SK-N-SH (cell line): Measurements from ENCODE around the gene NUMBL. TPM values are rescaled to one million over a fixed set of nuclear protein-coding genes. Genes with fewer than 3 reads are reported as not detected.

Experiments
- CTCF ChIA-PET: fragments of 300-600, 350-600 bp; formaldehyde crosslinking; extraction: SDS; loops from one replicate; lab custom pipeline; 2021; lab: Yijun Ruan, JAX
- POLR2A ChIA-PET: fragments of 350-600 bp; sonication (Branson Sonifier 250); formaldehyde crosslinking; extraction: SDS; loops from one replicate; lab custom pipeline; 2020; ENCODE audit warnings: antibody characterized with exemption, inconsistent platforms; lab: Yijun Ruan, JAX
- DNase-seq: peaks from one replicate; pipeline ENCODE4 v3.0.0; 2012
- H2AFZ ChIP-seq: fragments of 200-600 bp; sonication (generic); 2 replicates; pipeline ENCODE4 v1.8.1; 2016; ENCODE audit warnings: antibody characterized with exemption, mild to moderate bottlenecking, low read depth
- H3F3A ChIP-seq: fragments of 200-600 bp; sonication (generic); replicated peaks from 2 replicates; pipeline ENCODE3; 2016; ENCODE audit warnings: antibody characterized with exemption, mild to moderate bottlenecking; ENCODE audit not compliant: insufficient read depth
- H3K27ac ChIP-seq, 2 experiments: fragments of 200-500 bp in 1 of 2; fragments of 200-600 bp in 1 of 2; sonication (Bioruptor generic) in 1 of 2; sonication (generic), shearing (Covaris generic) in 1 of 2; 2 replicates each; pipeline versions ENCODE4 v1.5.1 to v1.6.1; 2014 to 2016; ENCODE audit warnings: low read depth in 2 of 2, inconsistent platforms in 1 of 2, low read length in 1 of 2, mild to moderate bottlenecking in 1 of 2, mixed read lengths in 1 of 2
- H3K27me3 ChIP-seq: fragments of 200-600 bp; sonication (generic), shearing (Covaris generic); 2 replicates; pipeline ENCODE4 v1.6.1; 2016; ENCODE audit warnings: mixed run types; ENCODE audit not compliant: insufficient read depth
- H3K36me3 ChIP-seq, 2 experiments: fragments of 200-500 bp in 1 of 2; fragments of 200-600 bp in 1 of 2; sonication (Bioruptor generic) in 1 of 2; sonication (generic) in 1 of 2; replicated peaks in 1 of 2; 2 replicates each; pipeline versions ENCODE3 to v1.5.1; 2014 to 2016; ENCODE audit warnings: low read length in 1 of 2, mild to moderate bottlenecking in 1 of 2; ENCODE audit not compliant: insufficient read depth in 2 of 2, control insufficient read depth in 1 of 2
- H3K4me1 ChIP-seq, 2 experiments: fragments of 200-500 bp in 1 of 2; fragments of 200-600 bp in 1 of 2; sonication (Bioruptor generic) in 1 of 2; sonication (generic), shearing (Covaris generic) in 1 of 2; 2 replicates each; pipeline versions ENCODE4 v1.5.1 to v1.6.1; 2014 to 2016; ENCODE audit warnings: low read depth in 1 of 2, low read length in 1 of 2, mixed run types in 1 of 2; ENCODE audit not compliant: insufficient read depth in 2 of 2, control insufficient read depth in 1 of 2
- H3K4me2 ChIP-seq: fragments of 200-600 bp; sonication (generic), shearing (Covaris generic); 2 replicates; pipeline ENCODE4 v1.6.1; 2017; ENCODE audit warnings: mixed run types
- H3K4me3 ChIP-seq, 2 experiments: fragments of 200-500 bp in 1 of 2; fragments of 200-600 bp in 1 of 2; sonication (Bioruptor generic) in 1 of 2; sonication (generic), shearing (Covaris generic) in 1 of 2; 2 replicates each; pipeline versions ENCODE4 v1.5.1 to v1.8.1; 2014 to 2016; ENCODE audit warnings: low read depth in 2 of 2, inconsistent platforms in 1 of 2, low read length in 1 of 2, mild to moderate bottlenecking in 1 of 2, mixed read lengths in 1 of 2, moderate library complexity in 1 of 2
- H3K79me2 ChIP-seq: fragments of 200-600 bp; sonication (generic); 2 replicates; pipeline ENCODE4 v1.8.1; 2017; ENCODE audit warnings: mild to moderate bottlenecking; ENCODE audit not compliant: insufficient read depth
- H3K9ac ChIP-seq: fragments of 200-600 bp; sonication (generic); 2 replicates; pipeline ENCODE4 v1.6.1; 2017; ENCODE audit warnings: mixed run types
- H3K9me2 ChIP-seq: fragments of 200-600 bp; sonication (generic); 2 replicates; pipeline ENCODE4 v1.6.1; 2017; ENCODE audit warnings: mixed run types
- H3K9me3 ChIP-seq: fragments of 200-600 bp; sonication (generic); 2 replicates; pipeline ENCODE4 v1.6.1; 2017; ENCODE audit warnings: mixed run types, mild to moderate bottlenecking, moderate library complexity
- H4K20me1 ChIP-seq: fragments of 200-600 bp; sonication (generic); 2 replicates; pipeline ENCODE4 v1.6.1; 2017; ENCODE audit warnings: mild to moderate bottlenecking, mixed run types; ENCODE audit not compliant: insufficient read depth
- CTCF ChIP-seq: fragments of 200-600 bp; sonication (generic); IDR thresholded peaks from 2 replicates; pipeline ENCODE4 v1.6.1; 2017; ENCODE audit warnings: antibody characterized with exemption, mild to moderate bottlenecking, moderate library complexity
- ELF1 ChIP-seq: IDR thresholded peaks from 2 replicates; pipeline ENCODE4 v1.4.0; 2012
- EP300 ChIP-seq, 2 experiments: IDR thresholded peaks; 2 replicates each; pipeline versions ENCODE4 v1.4.0 to v1.6.1; 2012; ENCODE audit warnings: borderline replicate concordance in 1 of 2, low read depth in 1 of 2, low read length in 1 of 2
- FOSL2 ChIP-seq: IDR thresholded peaks from 2 replicates; pipeline ENCODE4 v1.4.0; 2012; ENCODE audit warnings: low read depth, mild to moderate bottlenecking, moderate library complexity, borderline replicate concordance
- FOXM1 ChIP-seq: IDR thresholded peaks from 2 replicates; pipeline ENCODE4 v1.4.0; 2012; ENCODE audit warnings: low read depth, mild to moderate bottlenecking
- GABPA ChIP-seq: IDR thresholded peaks from 2 replicates; pipeline ENCODE4 v1.4.0; 2012; ENCODE audit warnings: low read depth, mild to moderate bottlenecking
- GATA2 ChIP-seq: sonication (generic); formaldehyde crosslinking; IDR thresholded peaks from 2 replicates; pipeline ENCODE4 v1.5.0; 2020; ENCODE audit warnings: mild to moderate bottlenecking, missing genetic modification reagents
- IRF3 ChIP-seq: fragments of 150-350 bp; IDR thresholded peaks from 2 replicates; pipeline ENCODE4 v1.6.1; 2016; ENCODE audit warnings: mild to moderate bottlenecking, low read depth, low read length
- MEF2A ChIP-seq: IDR thresholded peaks from 2 replicates; pipeline ENCODE4 v1.4.0; 2012; ENCODE audit warnings: low read depth, borderline replicate concordance
- NRF1 ChIP-seq: IDR thresholded peaks from 2 replicates; pipeline ENCODE4 v1.6.1; 2012; ENCODE audit warnings: low read depth, mild to moderate bottlenecking, low read length
- PBX3 ChIP-seq: IDR thresholded peaks from 2 replicates; pipeline ENCODE4; 2012
- RAD21 ChIP-seq: IDR thresholded peaks from 2 replicates; pipeline ENCODE4 v1.6.1; 2012; ENCODE audit warnings: mild to moderate bottlenecking, low read length
- RXRA ChIP-seq: IDR thresholded peaks from 2 replicates; pipeline ENCODE4 v1.4.0; 2012; ENCODE audit warnings: low read depth, mild to moderate bottlenecking, borderline replicate concordance
- SIN3A ChIP-seq: IDR thresholded peaks from 2 replicates; pipeline ENCODE4 v1.6.1; 2012; ENCODE audit warnings: low read depth, mild to moderate bottlenecking, low read length, moderate library complexity, borderline replicate concordance
- SMC3 ChIP-seq: IDR thresholded peaks from 2 replicates; pipeline ENCODE4 v1.6.1; 2012; ENCODE audit warnings: low read depth, low read length, improper control_type of control experiment
- TAF1 ChIP-seq: IDR thresholded peaks from 2 replicates; pipeline ENCODE4 v1.6.1; 2012; ENCODE audit warnings: low read depth, mild to moderate bottlenecking, low read length, moderate library complexity, borderline replicate concordance
- TCF12 ChIP-seq: IDR thresholded peaks from 2 replicates; pipeline ENCODE4 v1.4.0; 2012
- USF2 ChIP-seq: fragments of 150-350 bp; IDR thresholded peaks from 2 replicates; pipeline ENCODE4 v1.6.1; 2017; ENCODE audit warnings: antibody characterized with exemption, low read length, low read depth, borderline replicate concordance
- YY1 ChIP-seq: IDR thresholded peaks from 2 replicates; pipeline ENCODE4 v1.4.0; 2012; ENCODE audit warnings: low read depth, mild to moderate bottlenecking
- ZBTB33 ChIP-seq: IDR thresholded peaks from 2 replicates; pipeline ENCODE4 v1.4.0; 2012; ENCODE audit warnings: low read depth, borderline replicate concordance
- WGBS: methylation state at CpG from one replicate; pipeline ENCODE4 v1.1.6; 2017; ENCODE audit warnings: low lambda C conversion rate; 5-methylcytosine and 5-hydroxymethylcytosine counted together
- polyA plus RNA-seq, 3 experiments: library from polyadenylated mRNA; depleted of rRNA; stranded (reverse); fragments of >200 nt; gene quantifications; 2 replicates each; pipeline ENCODE4 v1.2.3, GENCODE V29; 2012

NUMBL gene
- polyA plus RNA-seq, 1 of the 3 experiments (the other 2 are of a cell fraction), result 54.6 TPM

- POLR2A ChIA-PET, result no interaction called here
- Histone ChIP-seq H3K9me3 (no peaks in the 10 kb centered on the region), H3K79me2 (peaks cover 21% of the 10 kb centered on the region), H3K36me3 (peaks cover 2 to 24% of the 10 kb centered on the region in 2 experiments), H2AFZ (no peak overlapping the region), H3K9me2 (no peaks in the 10 kb centered on the region), H3K27me3 (no peaks in the 10 kb centered on the region)
- CTCF ChIA-PET, result no interaction called here
- WGBS, result 92% methylated on average over 8 of the region's 11 CpGs
- no peak for DNase-seq
- no peak for TF ChIP-seq GABPA
- no peak for TF ChIP-seq IRF3
- TF ChIP-seq PBX3, result no peak
- no peak for TF ChIP-seq SMC3
- TF ChIP-seq RXRA, result no peak
- TF ChIP-seq RAD21, result no peak
- TF ChIP-seq SIN3A, result no peak
- no peak for TF ChIP-seq CTCF
- no peak for TF ChIP-seq TCF12
- no peak for TF ChIP-seq NRF1
- TF ChIP-seq GATA2 (CRISPR knock-in tag), result no peak
- no peak for TF ChIP-seq YY1
- TF ChIP-seq FOSL2, result no peak
- no peak for TF ChIP-seq ELF1
- TF ChIP-seq EP300 (IDR thresholded peaks at IDR 0.05; ENCODE audit: borderline replicate concordance in 1 of 2, low read depth in 1 of 2, low read length in 1 of 2), result no peak
- no peak for TF ChIP-seq TAF1
- TF ChIP-seq ZBTB33, result no peak
- TF ChIP-seq FOXM1, result no peak
- TF ChIP-seq MEF2A, result no peak
- TF ChIP-seq USF2, result no peak
- TF ChIP-seq, all 33 proteins: peak for 0
- Histone ChIP-seq H3K9ac (no peak overlapping the region), H3K4me1 (peaks cover 9 to 22% of the 10 kb centered on the region in 2 experiments; a peak in 2 of 4 replicates), H3K27ac (no peak overlapping the region; a peak in 1 of 4 replicates), H4K20me1 (peaks cover 11% of the 10 kb centered on the region), H3K4me2 (no peak overlapping the region), H3F3A (peaks cover 6% of the 10 kb centered on the region), H3K4me3 (no peak overlapping the region)
Observed at GRCh38 chr19:40693150-40693788, 2.8 kb upstream of the NUMBL start.
